ENCODE results near the gene OSBP2.

OSBP2 gene

DNA sequence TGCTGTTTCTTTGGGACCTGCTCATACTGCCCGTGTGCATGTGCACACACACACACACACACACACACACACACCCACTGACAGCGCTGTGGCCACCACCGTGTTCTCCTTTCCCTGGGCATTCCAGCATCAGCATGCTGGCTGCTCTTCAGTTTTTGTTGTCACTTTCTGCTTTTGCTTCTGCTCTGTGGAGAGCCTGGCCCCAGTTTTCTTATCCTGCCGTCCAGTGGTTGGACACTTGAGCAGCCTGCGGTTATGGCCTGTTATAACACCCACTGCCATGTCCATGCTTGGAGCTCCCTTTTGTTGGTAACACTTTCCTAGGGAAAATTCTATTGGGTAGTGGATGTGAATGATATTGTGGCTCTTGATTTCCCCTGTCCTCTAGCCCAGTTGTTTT lies 83.6 kb downstream of the OSBP2 start:
- TF ChIP-seq CREB1 (IDR thresholded peaks at IDR 0.05; ENCODE audit: low read depth) = no peak

- no peak for TF ChIP-seq TCF12 (IDR thresholded peaks at IDR 0.05; ENCODE audit: low read depth)
- no peak for TF ChIP-seq REST (IDR thresholded peaks at IDR 0.05; ENCODE audit: low read depth)
- TF ChIP-seq EGR1 (IDR thresholded peaks at IDR 0.05) = no peak
- TF ChIP-seq NFIC (IDR thresholded peaks at IDR 0.05) = no peak
- no peak for TF ChIP-seq CREB1 (IDR thresholded peaks at IDR 0.05; ENCODE audit: low read depth)
- no peak for TF ChIP-seq TEAD4 (IDR thresholded peaks at IDR 0.05)
- TF ChIP-seq TAF1 (IDR thresholded peaks at IDR 0.05; ENCODE audit: low read depth) = no peak
- TF ChIP-seq ZBTB7A (IDR thresholded peaks at IDR 0.05; ENCODE audit: low read depth) = no peak
Measured at GRCh38 chr22:30780026-30780425, 85.4 kb downstream of the OSBP2 start.

DNA sequence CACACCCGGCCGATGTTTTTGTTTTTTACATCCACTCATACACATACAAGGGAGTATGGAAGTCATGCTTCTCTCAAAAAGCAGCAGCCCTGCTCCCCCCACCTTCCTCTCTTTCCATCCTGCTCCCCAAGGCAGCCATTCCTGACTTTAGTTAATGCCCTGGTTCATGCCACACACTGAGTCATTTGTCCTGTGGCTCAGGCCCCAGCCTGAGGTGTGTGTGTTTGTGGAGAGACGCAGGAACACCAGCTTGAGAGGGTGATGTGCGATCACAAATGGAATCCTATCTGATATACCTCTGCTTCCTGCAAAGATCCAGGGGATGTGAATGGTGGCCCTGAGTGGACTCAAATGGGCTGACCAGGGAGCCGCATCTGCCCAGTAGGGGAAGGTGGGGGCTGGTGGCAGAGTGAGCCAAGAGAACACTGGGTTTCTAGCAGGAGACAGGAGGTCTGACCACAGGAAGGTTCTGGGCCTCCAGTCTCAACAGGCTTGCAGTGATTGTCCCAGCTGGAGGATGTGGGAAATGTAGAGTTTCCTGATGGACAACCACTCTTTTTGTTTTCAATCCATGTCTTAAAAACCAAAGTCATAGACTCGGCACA lies 86.7 kb downstream of the OSBP2 start:
- TF ChIP-seq CREB1 (IDR thresholded peaks at IDR 0.05; ENCODE audit: low read depth) = no peak
- no peak for TF ChIP-seq TAF1 (IDR thresholded peaks at IDR 0.05; ENCODE audit: low read depth)

DNA sequence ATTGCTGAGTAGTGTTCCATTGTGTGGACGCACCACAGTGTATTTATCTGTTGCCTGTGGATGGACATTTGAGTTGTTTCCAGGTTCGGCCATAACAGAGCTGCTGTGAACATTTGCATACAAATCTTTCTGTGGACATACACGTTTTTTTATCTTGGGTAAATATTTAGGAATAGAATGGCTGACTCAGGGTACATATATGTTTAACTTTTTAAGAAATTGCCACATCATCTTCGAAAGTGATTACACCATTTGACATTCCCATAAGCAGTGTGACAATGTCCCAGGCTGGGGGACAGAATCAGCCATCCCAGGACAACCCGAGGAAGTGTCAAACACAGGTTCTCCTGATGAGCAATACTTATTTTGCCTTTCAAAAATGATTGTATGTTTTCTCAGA lies 87.9 kb downstream of the OSBP2 start:
- TF ChIP-seq TCF12 (IDR thresholded peaks at IDR 0.05; ENCODE audit: low read depth) (no peak), NFIC (IDR thresholded peaks at IDR 0.05) (no peak), TAF1 (IDR thresholded peaks at IDR 0.05; ENCODE audit: low read depth) (no peak)

DNA sequence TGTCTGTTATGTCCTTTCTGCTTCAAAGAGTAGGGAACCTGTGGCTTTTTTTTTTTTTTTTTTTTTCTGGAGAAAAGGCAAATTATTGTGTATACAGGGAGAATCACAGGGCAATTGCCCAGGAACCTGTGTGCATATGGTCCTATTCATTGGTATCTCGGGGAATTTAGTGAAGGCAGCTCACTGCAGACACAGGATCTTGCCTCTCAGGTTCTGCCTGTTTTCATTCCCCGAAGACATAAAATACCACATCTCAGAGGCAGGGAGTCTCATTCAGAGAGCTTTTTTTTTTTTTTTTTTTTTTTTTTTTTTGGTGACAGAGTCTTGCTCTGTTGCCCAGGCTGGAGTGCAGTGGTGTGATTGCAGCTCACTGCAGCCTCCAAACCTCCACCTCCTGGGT lies 88.3 kb downstream of the OSBP2 start:
- TF ChIP-seq CREB1 (IDR thresholded peaks at IDR 0.05; ENCODE audit: low read depth) = no peak
- TF ChIP-seq MAX (IDR thresholded peaks at IDR 0.05) = no peak

DNA sequence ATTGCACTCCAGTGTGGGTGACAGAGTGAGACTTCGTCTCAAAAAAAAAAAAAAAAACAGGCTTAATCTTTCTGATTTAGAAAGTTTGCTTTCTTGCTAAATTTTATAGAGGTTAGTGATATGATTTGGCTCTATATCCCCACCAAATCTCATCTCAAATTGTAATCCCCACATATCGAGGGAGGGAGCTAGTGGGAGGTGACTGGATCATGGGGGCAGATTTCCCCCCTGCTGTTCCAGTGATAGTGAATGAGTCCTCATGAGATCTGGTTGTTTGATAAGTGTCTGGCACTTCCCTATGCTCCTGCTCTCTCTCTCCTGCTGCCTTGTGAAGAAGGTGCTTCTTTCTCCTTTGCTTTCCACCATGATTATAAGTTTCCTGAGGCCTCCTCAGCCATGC lies 90.9 kb downstream of the OSBP2 start:
- TF ChIP-seq NFIC (IDR thresholded peaks at IDR 0.05) (no peak), CREB1 (IDR thresholded peaks at IDR 0.05; ENCODE audit: low read depth) (no peak), YY1 (IDR thresholded peaks at IDR 0.05; ENCODE audit: low read depth) (no peak), MAX (IDR thresholded peaks at IDR 0.05) (no peak)

GRCh38 chr22:30790366-30790765 lies 95.7 kb downstream of the OSBP2 start:
- TF ChIP-seq TEAD4 (IDR thresholded peaks at IDR 0.05) = no peak
- TF ChIP-seq, protein P1, sequence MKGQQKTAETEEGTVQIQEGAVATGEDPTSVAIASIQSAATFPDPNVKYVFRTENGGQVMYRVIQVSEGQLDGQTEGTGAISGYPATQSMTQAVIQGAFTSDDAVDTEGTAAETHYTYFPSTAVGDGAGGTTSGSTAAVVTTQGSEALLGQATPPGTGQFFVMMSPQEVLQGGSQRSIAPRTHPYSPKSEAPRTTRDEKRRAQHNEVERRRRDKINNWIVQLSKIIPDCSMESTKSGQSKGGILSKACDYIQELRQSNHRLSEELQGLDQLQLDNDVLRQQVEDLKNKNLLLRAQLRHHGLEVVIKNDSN (IDR thresholded peaks at IDR 0.05) = no peak
- no peak for TF ChIP-seq EGR1 (IDR thresholded peaks at IDR 0.05)
- TF ChIP-seq ZBTB7A (IDR thresholded peaks at IDR 0.05; ENCODE audit: low read depth) = no peak
- no peak for TF ChIP-seq RAD21 (IDR thresholded peaks at IDR 0.05; ENCODE audit: low read depth)
- no peak for TF ChIP-seq REST (IDR thresholded peaks at IDR 0.05; ENCODE audit: low read depth)
- TF ChIP-seq FOXM1 (IDR thresholded peaks at IDR 0.05; ENCODE audit: borderline replicate concordance, low read depth) = no peak
- TF ChIP-seq NFIC (IDR thresholded peaks at IDR 0.05) = no peak
- TF ChIP-seq EP300 (IDR thresholded peaks at IDR 0.05; ENCODE audit: borderline replicate concordance) = no peak
- TF ChIP-seq CREB1 (IDR thresholded peaks at IDR 0.05; ENCODE audit: low read depth) = no peak
- no peak for TF ChIP-seq YY1 (IDR thresholded peaks at IDR 0.05; ENCODE audit: low read depth)
- no peak for TF ChIP-seq TAF1 (IDR thresholded peaks at IDR 0.05; ENCODE audit: low read depth)
- TF ChIP-seq MAX (IDR thresholded peaks at IDR 0.05) = no peak
- TF ChIP-seq TCF12 (IDR thresholded peaks at IDR 0.05; ENCODE audit: low read depth) = no peak
- no peak for TF ChIP-seq CEBPB (IDR thresholded peaks at IDR 0.05)

- no peak for TF ChIP-seq EGR1 (IDR thresholded peaks at IDR 0.05)
- no peak for TF ChIP-seq TCF12 (IDR thresholded peaks at IDR 0.05; ENCODE audit: low read depth)
- TF ChIP-seq MAX (IDR thresholded peaks at IDR 0.05) = no peak
- TF ChIP-seq NFIC (IDR thresholded peaks at IDR 0.05) = no peak
- no peak for TF ChIP-seq REST (IDR thresholded peaks at IDR 0.05; ENCODE audit: low read depth)
- no peak for TF ChIP-seq EP300 (IDR thresholded peaks at IDR 0.05; ENCODE audit: borderline replicate concordance)
- TF ChIP-seq TEAD4 (IDR thresholded peaks at IDR 0.05) = no peak
- TF ChIP-seq FOXM1 (IDR thresholded peaks at IDR 0.05; ENCODE audit: borderline replicate concordance, low read depth) = no peak
- TF ChIP-seq RAD21 (IDR thresholded peaks at IDR 0.05; ENCODE audit: low read depth) = no peak
- TF ChIP-seq ZBTB7A (IDR thresholded peaks at IDR 0.05; ENCODE audit: low read depth) = no peak
- TF ChIP-seq TAF1 (IDR thresholded peaks at IDR 0.05; ENCODE audit: low read depth) = no peak
- TF ChIP-seq CREB1 (IDR thresholded peaks at IDR 0.05; ENCODE audit: low read depth) = no peak
- TF ChIP-seq, protein P1 (IDR thresholded peaks at IDR 0.05) = no peak
- no peak for TF ChIP-seq CEBPB (IDR thresholded peaks at IDR 0.05)
Measured at GRCh38 chr22:30792456-30792855, 97.8 kb downstream of the OSBP2 start.

All from Ishikawa (cell line).